GM18508 (cell line): ENCODE results near the gene PHF2.

Experiments used
- ATAC-seq: cut with Tn5 transposase; IDR thresholded peaks from one replicate; pipeline ENCODE4 v1.9.1; 2021; ENCODE audit warnings: moderate number of reproducible peaks; ENCODE audit not compliant: insufficient read depth, unreplicated experiment

The PHF2 gene

GRCh38 chr9:93585695-93586094 is 9.3 kb downstream of the PHF2 start:
- ATAC-seq, result no peak

- no peak for ATAC-seq
These were observed 10.1 kb downstream of the PHF2 start for GRCh38 chr9:93586290-93587057.

GRCh38 chr9:93587284-93587650 is 10.9 kb downstream of the PHF2 start:
- no peak for ATAC-seq

GRCh38 chr9:93587651-93588347 is 11.4 kb downstream of the PHF2 start:
- ATAC-seq, result no peak

GRCh38 chr9:93588641-93589609 is 12.5 kb downstream of the PHF2 start:
- ATAC-seq, result no peak

- ATAC-seq, result no peak
These were observed 13.3 kb downstream of the PHF2 start for GRCh38 chr9:93589688-93590087.

DNA sequence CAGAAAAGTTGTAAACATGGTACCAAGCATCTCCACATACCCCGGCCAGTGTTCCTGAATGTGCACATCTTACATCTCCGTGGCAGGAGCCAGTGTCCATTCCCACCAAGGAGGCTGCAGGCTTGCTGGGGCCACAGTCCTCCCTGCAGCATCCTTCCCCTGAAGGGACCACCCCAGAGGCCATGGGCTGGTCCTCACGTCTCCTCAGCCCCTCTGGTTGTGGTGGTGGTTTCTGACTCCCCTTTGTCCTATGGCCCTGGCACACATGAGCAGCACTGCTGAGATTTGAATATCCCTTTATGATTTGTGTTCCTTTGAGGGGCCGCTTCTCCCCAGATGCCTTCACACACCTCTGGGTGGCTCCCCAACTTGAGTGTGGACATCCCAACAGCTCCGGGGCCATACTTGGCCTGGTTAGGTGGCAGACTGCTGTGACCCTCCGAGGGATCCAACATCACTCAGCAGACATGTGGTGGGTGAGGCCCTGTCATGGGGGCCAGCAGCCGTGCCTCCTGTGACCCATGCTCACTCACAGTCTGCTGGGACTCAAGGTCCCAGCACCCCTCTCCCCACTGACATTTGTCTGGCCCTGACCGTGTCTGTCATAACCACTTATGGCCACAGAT is 14.3 kb downstream of the PHF2 start:
- ATAC-seq, result no peak

DNA sequence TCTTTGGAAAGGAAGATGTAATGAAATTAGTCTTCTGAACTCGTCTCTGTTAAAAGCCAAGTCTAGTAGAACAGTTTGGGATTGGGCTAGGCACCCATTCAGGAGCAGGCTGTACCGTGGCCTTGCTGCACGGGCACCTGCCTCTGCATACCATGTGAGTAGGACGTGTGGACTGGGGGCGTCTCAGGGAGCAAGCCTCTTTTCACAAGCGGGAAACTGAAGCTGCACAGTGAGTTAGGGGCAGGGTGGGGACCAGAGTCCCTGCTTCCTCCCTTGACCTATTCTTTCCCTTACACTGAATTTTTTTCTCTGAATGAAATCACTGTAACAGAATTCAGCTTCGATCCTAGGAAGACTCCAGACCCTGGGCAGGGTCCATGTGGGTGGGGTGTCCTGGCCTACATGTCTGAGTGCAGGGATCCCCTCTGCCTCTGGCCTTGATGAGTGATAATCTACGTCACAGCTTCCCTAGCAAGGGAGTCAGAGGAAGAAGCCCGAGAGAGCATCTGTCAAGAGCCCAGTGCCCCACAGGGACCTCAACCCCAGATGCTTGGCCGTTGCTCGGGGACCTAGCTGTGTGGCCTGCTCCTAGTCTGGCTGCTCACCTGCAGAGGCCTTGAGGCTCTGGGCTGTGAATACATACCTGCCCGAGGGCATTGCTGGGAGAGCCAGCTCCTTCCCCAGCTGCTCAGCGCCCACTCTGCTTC is 15.1 kb downstream of the PHF2 start:
- no peak for ATAC-seq

DNA sequence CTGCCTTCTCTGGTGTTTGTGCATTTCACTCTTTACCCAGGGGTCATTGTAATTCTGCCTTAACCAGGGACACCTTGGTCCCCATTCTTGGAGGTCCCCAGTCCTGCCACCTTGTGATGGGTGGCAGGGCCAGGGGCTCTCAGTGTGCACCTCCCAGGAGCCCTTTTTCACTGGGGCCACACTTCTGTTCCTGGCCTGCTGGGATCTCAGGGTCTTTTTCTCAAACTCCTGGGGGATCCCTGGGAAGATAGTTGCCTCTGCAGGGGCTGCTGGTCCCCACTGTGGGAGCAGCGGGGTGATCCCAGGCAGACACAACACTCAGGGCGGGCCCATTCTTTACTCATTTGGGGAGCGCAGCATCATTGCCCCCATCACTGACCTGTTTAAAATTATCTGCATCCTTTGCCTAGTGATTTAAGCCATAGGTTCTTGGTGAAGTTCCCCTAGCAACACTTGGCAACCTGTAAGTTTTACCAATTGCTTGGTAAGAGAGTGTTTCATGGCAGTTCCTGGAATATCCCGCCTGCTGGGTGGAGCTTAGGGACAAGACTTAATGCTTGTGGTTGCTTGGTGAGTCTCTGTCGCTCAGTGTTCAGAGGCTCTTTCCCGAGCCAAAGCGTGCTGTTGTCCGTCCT is 15.7 kb downstream of the PHF2 start:
- ATAC-seq, result no peak

DNA sequence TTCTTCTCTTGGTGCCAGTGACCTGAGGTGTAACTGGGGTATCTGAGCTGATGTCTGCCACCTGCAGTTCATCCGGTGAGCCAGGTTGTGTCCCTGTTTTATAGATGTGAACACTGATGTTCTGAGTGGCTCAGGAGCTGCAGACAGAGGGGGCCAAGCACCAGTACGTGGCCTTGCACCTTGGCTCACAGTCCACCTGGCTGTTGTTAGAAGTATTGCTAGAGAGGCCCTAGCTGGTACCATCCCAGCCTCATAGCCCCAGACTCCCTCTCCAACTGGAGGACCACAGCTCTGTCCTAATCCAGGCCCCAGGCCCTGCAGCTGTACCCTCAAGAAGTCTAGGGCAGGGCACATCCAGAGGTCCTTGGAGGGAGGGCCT is 16.2 kb downstream of the PHF2 start:
- ATAC-seq, result no peak

GRCh38 chr9:93593144-93593658 is 16.8 kb downstream of the PHF2 start:
- no peak for ATAC-seq

DNA sequence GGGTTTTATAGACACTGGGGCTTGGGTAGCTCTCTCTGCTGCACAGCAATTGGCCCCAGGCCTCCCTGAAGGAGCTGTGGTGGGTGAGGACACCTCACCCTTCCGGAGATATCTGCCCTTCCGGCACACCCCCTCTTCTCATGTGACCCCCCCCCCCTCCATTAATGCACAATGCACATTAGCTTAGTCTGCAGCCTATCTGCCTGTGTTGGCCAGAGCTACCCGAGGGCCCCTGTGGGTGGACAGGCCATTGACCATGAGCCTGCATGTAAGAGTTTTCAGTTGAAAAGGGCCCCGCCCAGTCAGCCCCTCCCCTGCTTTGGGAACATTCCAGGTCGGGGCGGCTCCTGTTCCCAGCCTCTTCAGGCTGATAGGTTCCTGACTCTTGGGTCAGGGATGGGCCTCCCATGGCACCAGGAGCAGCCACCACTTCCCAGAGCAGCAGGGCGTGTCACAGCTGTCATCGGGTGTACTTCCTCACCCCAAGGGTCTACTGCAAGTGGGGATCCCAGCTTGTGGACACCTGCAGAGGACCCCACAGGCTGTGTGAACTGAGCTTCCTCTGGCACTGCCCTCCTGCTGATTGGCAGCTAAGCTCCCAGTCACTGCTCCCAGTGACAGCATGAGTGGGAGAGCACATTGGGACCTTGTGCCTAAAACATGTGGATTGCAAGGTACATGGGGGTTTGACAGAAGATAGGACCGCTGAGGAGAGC is 17.8 kb downstream of the PHF2 start:
- no peak for ATAC-seq

GRCh38 chr9:93595461-93595860 is 19.1 kb downstream of the PHF2 start:
- ATAC-seq, result no peak

DNA sequence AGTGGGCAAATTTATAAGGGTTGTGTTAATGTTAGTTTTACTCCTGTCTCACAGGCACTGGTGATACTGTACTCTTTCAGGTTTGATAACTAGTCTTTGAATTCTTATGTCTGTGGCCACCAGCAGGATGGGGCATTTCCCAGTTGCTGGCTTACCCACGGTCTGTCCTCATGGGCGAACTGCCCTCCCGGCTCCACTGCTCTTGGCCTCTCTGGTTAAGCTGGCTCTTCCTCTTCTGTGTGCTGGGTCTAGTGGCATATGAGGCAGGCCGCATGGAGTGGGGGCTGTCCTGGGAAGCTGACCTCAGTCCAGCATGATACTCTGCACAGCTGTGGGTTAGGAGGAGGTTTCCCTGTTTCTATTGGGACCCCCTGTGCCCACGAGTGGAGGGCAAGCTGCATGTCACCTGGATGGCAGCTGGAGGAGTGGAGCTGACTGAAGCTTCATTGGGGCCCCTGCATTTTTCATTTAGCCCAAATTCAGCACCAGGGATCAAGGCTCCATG is 19.5 kb downstream of the PHF2 start:
- no peak for ATAC-seq

- ATAC-seq, result no peak
These were observed 20.0 kb downstream of the PHF2 start for GRCh38 chr9:93596399-93596798.

DNA sequence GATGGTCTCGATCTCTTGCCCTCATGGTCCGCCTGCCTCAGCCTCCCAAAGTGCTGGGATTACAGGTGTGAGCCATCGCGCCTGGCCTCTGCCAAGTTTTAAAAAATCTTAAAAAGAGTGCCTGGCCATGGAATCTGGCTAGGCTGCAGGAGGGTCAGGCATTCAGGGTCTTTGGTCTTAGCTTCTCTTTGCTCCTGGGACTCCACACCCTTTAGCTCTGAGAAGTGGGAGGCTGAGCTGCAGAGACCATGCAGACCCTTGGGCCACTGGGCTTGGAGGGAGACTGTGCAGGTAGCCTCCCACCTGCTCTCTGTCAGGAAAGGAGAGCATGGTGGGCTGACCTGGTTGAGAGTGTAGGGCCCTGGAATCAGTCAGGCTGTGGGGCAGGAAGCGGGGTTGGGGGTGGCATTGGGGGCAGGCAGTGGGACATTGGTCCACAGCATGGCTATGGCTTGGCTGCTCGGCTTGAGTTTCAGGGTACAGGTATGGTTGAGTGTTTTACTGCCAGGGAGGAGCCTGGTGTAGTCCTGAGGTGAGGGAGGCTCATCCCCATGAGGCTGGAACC is 20.8 kb downstream of the PHF2 start:
- ATAC-seq, result no peak

DNA sequence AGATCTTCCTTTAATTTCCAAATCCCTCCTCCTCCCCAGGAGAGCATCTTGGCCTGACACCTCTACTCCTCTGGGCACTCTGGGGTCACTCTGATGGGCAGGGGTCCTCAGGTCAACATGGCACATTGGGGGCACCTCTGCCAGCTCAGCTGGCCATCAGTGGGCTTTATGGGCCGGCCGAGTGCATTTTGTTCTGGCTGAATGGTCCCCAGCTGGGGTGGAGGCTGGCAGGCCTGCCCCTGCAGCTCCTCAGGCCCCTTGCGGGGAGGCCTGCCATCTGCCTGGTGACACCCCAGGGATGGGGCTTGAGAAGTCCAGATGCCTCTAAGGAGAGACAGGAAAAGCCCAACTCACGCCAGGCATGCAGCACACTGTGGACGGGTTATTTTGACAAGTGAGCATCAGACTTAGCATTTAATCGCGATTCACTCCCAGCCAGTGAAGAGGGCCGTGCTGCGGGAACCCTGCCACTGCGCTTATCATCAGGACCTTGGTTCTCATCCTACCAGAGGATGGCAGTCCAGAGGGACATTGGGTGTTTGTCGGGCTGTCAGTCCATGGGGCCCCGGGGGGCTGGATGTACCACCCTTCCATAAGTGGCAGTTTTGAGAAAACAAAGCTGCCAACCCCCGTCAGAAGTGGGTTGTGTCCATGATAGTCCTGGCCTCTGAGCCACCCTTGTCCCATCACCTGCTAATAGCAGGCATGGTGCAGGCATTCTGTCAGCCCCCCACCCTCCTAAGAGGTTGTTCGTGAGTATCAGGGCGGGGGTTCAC is 21.7 kb downstream of the PHF2 start:
- ATAC-seq, result no peak
